ENCODE data around the gene NOX3.
"Not testable (repeated sequence)": the region's sequence is repeated elsewhere in the genome, so short reads cannot be mapped to it uniquely, and the experiment has no call there.

The NOX3 gene

DNA sequence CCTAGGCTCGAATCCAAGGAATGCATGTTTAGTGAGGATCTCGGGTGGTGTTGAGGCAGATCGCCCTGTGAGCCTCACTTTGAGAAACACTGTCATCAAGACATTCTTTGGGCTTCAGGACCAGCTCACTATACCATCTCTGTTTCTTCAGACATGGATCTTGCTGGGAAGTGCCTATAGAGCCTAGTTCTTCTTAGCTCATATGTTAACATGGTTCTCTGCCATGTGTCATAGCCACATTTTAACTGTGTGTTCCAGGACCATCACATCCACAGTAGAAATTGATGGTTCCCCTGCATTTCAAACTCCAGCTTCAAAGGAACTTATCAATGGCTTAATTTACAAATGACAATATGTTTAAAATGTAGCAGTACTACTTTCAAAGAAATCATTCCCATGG lies 57.4 kb downstream of the NOX3 start:
- DNase-seq: no peak

GRCh38 chr6:155397172-155397705 lies 58.4 kb downstream of the NOX3 start:
- no peak for DNase-seq

GRCh38 chr6:155396605-155397004 lies 59.0 kb downstream of the NOX3 start:
- DNase-seq: no peak

- DNase-seq: no peak
Observed at GRCh38 chr6:155395339-155395738, 60.3 kb downstream of the NOX3 start.

GRCh38 chr6:155389130-155389529 lies 66.5 kb downstream of the NOX3 start:
- no peak for DNase-seq

GRCh38 chr6:155388591-155388990 lies 67.0 kb downstream of the NOX3 start:
- DNase-seq: no peak

- DNase-seq: no peak
Observed at GRCh38 chr6:155387481-155387880, 68.2 kb downstream of the NOX3 start.

DNA sequence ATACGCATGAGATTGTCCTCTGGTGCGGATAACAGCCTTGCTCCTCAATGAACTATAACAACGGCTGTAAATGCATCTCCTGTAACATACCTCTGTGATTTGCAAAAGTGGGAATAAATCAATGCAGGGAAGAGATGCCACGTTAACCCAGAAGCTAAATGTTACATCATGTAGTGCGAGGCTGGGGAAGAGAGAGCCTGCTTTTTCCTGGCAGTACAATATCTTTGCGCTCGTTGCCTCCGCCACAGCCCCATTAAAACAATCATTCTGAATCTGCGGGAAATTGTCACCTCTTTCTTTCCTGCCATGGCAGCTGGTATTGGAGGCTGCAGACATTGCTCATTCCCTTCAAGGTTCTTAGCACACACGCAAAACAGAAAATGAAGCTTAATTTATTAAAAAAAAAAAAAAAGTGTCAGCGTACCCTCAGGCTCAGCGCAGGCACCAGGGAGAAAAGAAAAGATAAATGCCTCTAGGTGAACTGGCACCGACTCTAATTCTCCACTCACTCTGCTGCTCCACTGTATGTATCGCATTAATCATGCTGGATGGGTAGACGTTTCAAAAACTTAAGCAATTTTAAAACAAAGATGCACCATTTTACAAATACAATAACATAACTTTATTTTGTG lies 71.2 kb downstream of the NOX3 start:
- peak; percentile 60 for DNase-seq

GRCh38 chr6:155383913-155384312 lies 71.7 kb downstream of the NOX3 start:
- no peak for DNase-seq

DNA sequence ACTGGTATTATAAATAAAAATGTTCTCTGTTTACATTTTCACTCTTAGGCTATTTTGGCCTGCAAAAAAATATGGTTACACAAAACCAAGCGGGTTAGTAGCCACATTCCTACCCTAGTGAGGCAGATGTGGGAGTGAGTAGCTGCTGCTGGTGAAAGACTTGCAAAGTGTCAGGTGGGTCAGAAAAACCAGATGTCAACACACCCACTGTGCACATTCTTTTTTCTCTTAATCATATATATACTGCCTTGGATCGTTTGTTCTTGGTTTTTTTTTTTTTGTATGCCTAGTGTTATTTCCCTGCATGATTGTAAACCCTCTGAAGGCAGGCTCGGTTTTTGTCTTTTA lies 73.3 kb downstream of the NOX3 start:
- DNase-seq: no peak

- peak; percentile 19 for DNase-seq
Observed at GRCh38 chr6:155381673-155382337, 73.8 kb downstream of the NOX3 start.

- DNase-seq: no peak
Observed at GRCh38 chr6:155380666-155381332, 74.8 kb downstream of the NOX3 start.

- no peak for DNase-seq
Observed at GRCh38 chr6:155378724-155379123, 76.9 kb downstream of the NOX3 start.

DNA sequence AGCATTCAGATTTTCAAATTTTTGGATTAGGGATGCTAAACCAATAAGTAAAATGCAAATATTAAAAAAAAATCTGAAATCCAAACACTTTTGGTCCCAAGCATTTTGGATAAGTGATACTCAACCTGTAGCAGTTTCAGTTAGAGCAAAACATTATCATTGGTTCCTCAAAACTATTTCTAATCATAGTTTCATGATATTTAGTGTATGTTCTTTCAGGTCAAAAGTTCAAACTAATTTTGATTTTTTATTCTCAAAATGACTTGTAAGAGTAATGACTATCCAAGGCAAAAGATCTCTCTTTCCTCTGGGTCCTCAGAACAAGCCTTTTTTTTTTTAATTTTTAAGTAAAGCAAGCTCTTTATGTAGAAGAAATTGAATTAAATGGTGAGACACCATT lies 77.4 kb downstream of the NOX3 start:
- DNase-seq: no peak

DNA sequence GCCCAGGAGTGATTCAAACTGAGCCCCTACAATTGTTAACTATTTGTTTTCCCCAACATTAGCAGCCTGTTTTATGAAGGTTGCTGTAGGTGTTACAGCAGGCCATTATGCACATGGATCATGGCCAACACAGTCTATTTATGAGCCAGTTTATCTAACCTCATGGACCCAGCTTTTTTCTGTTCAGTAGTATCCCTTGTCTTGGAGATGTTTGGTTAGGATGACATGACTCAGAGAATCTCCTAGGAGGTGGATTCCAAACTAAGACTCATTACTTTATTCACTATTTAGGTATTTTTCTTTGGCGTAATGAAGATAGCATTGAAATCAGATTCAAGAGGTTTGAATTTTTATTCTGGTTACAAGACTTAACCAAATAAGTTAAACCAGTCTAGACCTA lies 78.6 kb downstream of the NOX3 start:
- DNase-seq: no peak

GRCh38 chr6:155375801-155376200 lies 79.8 kb downstream of the NOX3 start:
- no peak for DNase-seq

GRCh38 chr6:155374681-155375080 lies 81.0 kb downstream of the NOX3 start:
- no peak for DNase-seq

DNA sequence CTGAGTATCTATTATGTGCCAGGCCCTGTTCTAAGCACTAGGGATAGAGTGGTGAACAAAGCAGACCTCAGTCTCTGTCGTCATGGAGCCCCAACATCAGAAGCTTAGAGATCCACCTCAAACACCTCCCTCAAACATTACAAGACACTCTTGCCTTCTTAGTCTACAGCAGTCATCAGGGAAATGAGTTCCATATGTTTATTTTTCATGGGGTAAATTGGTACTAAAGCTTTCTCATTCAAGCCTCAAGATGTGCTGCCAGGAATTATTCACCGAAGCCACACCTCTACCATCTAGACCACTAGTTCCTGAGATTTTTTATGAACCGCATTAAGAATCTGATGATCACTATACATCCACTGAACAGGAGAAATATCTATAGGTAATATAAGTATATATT lies 82.4 kb downstream of the NOX3 start:
- no peak for DNase-seq

GRCh38 chr6:155372256-155372655 lies 83.4 kb downstream of the NOX3 start:
- DNase-seq: no peak

DNA sequence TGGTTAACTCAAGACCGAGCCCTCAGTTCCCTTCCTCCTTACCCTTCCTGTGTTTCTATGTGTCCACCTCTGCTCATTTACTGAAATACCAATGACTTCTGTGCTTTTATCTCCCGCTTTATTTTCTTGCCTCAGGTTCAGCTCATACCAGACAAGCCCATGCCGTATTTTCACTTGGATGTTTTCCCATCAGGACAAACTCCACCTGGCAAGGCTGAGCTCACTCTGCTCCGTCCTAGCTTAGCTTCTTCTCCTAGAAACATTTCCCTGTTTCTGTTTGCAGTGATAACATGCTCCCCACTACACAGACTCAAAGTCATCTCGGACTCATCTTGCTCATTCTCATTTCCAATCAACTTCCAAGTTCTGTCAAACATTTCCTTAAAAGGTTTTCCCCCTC lies 84.4 kb downstream of the NOX3 start:
- no peak for DNase-seq

DNA sequence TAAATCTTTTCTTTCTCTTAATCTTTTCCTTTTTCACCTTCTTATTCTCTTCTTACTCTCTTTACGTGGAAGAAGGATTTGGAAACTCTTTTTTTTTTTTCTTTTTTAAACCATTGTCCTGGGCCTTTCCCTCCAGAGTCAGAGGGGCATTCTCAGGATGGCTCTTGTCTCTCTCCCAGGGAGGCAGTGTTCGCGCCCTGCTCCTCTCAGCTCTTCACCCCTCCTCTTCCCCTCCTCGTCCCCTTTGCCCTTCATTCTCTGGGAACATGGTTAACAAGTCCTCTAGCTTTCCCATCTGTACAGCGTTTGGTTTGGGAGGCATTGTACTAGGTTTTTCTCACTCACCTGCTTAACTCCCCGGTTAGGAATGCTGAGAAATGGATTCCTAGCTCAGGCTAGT lies 89.3 kb downstream of the NOX3 start:
- no peak for DNase-seq

- no peak for DNase-seq
Observed at GRCh38 chr6:155364844-155365437, 90.7 kb downstream of the NOX3 start.

DNA sequence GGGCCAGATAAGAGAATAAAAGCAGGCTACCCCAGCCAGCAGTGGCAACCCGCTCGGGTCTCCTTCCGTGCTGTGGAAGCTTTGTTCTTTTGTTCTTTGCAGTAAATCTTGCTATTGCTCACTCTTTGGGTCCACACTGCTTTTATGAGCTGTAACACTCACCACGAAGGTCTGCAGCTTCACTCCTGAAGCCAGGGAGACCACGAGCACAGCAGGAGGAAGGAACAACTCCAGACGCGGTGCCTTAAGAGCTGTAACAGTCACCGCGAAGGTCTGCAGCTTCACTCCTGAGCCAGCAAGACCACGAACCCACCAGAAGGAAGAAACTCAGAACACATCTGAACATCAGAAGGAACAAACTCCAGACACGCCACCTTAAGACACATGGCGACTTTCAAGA lies 91.6 kb downstream of the NOX3 start:
- not testable (repeated sequence) for DNase-seq
